GM19452 (cell line): ENCODE results near the gene KIAA1755.
"Not testable (repeated sequence)": the region's sequence is repeated elsewhere in the genome, so short reads cannot be mapped to it uniquely, and the experiment has no call there.

ENCODE experiments used
- ATAC-seq: cut with Tn5 transposase; IDR thresholded peaks from one replicate; pipeline ENCODE4 v1.9.1; 2021; ENCODE audit not compliant: unreplicated experiment

Gene KIAA1755

GRCh38 chr20:38267901-38268514 is 7.5 kb upstream of the KIAA1755 start:
- no peak for ATAC-seq

GRCh38 chr20:38267296-38267695 is 6.8 kb upstream of the KIAA1755 start:
- ATAC-seq, result no peak

DNA sequence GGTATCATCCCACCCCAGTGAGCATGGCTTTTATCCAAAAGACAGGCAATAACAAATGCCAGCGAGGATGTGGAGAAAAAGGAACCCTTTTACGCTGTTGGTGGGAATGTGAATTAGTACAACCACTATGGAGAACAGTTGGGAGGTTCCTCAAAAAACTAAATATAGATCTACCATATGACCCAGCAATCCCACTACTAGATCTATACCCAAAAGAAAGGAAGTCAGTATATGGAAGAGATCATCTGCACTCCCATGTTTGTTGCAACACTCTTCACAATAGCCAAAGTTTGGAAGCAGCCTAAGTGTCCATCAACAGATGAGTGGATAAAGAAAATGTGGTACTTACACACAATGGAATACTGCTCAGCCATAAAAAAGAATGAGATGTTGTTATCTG is 5.9 kb upstream of the KIAA1755 start:
- no peak for ATAC-seq

DNA sequence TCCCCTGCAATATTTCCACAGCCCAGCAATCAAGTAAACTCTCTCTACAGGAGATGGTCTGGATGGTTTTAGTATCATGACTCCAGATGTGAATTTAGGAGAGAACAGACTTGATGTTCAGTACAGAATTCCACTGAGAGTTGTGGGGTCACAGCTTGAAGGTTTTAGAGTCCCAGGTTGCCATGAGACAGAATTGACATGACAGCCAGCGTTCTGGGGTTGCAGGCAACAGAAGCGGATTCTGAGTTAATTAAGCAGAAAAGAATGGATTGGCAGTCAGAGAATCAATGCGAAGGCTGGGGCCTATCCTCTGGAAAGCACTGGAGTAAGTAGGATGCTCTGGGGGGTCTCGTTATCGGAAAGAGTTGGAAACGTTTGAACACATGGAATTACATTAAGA is 2.4 kb upstream of the KIAA1755 start:
- ATAC-seq, result no peak

- ATAC-seq, result no peak
Measured at GRCh38 chr20:38261054-38261390, 487 bp upstream of the KIAA1755 start.

- ATAC-seq, result no peak
Measured at GRCh38 chr20:38260025-38260377, 534 bp downstream of the KIAA1755 start.

GRCh38 chr20:38258545-38259215 is 1.9 kb downstream of the KIAA1755 start:
- no peak for ATAC-seq

GRCh38 chr20:38256966-38257365 is 3.6 kb downstream of the KIAA1755 start:
- no peak for ATAC-seq

- no peak for ATAC-seq
Measured at GRCh38 chr20:38256021-38256420, 4.5 kb downstream of the KIAA1755 start.

DNA sequence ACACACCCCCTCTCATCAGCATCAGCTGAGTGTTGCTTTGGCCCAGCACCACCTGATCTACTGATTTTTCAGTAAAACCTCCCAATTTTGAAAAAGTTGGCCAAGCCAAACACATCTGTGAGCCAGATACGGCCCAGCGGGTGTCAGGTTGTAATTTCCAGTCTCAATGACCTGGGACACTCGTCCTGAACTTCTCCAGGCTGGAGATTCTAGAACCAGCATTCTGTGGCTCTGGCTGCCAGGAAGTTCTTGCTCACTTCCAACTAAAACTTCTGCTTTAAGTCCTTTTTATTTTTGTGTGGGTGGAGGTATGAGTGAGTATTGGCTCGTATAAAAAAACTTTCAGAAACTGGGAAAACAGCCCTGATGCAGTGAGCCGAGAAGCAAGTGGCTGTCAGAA is 5.1 kb downstream of the KIAA1755 start:
- no peak for ATAC-seq

DNA sequence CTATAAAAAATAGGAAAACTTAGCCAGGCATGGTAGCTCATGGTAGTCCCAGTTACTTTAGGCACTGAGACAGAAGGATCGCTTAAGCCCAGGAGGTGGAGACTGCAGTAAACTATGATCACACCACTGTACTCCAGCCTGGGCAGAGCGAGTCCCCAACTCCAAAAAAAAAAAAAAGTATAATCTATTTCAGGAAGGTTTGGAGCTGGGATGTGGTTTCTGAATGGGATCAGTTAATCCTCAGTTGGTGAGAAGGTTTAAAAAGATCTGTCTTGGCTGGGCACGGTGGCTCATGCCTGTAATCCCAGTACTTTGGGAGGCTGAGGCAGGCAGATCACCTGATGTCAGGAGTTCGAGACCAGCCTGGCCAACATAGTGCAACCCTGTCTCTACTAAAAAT is 5.9 kb downstream of the KIAA1755 start:
- ATAC-seq, result not testable (repeated sequence)

DNA sequence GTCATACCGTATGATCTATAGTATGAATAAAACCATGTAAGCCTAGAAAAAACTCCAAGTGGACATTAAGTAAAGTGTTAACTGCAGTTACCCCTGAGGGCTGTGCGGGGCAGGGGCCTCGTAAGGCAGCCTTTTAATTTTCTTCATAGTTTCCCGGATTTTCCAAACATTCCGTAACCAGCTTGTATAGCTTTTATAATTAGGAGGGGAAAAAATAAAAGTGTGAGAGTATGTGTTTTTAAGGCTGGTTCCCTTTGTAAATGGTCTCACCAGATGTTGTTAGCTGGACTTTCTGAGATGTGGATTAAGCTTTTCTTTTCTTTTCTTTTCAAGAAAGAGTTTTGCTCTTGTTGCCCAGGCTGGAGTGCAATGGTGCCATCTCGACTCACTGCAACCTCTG is 7.0 kb downstream of the KIAA1755 start:
- no peak for ATAC-seq

DNA sequence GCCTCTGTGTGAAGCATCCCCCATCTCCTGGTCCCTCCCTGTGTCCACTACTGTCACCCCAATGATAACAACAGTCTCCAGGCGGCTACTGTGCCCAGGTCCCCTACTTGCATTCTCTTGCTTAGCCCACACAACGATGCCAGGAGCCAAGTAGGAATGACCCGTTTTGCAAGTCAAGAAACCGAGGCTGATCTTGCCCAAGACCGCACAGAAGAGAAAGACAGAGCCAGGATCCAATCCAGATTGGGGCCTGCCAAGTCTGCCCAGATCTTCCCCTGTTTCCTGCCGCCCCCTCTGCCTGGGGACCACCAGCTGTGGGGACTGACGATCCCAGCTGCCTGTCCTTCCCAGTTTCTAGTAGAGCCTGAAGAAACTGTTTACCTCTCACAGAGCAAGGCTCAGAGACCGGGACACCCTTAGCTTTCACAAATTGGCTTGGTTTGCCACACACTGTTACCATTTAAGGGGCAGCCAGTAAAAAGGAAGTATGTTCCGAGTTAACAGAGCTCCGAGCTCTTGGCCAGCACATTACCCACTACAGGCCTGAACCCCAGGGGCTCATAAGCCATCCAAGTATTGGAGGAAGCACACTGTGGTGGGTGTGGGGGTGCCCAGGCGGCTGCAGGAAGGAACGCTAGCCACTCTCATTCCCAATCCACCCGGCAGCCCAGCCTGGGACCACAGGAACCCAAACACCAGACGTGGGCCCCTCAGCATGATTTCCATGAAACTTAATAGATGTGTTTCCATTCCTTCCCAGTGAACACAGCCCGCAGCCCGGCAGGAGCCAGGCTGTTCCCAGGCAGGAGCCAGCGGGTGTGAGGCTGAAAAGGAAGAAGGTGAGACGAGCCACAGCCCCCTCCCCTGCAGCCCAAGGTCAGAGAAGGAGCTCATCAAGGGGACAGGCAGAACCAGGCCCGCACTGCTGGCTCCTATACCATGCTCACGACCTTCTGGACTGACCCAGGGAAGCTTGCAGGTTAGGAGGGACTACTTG is 7.9 kb downstream of the KIAA1755 start:
- no peak for ATAC-seq

DNA sequence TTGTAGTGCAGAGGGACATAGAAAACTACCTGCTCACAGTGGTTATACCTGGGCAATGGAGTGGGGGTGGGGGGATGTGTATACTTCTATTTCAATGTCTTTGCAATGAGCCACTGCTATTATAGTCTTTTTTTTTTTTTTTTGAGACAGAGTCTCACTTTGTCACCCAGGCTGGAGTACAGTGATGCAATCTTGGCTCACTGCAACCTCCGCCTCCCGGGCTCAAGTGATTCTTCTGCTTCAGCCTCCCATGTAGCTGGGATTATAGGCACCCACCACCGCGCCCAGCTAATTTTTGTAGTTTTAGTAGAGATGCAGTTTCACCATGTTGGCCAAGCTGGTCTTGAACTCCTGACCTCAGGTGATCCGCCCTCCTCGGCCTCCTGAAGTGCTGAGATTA is 9.1 kb downstream of the KIAA1755 start:
- not testable (repeated sequence) for ATAC-seq

DNA sequence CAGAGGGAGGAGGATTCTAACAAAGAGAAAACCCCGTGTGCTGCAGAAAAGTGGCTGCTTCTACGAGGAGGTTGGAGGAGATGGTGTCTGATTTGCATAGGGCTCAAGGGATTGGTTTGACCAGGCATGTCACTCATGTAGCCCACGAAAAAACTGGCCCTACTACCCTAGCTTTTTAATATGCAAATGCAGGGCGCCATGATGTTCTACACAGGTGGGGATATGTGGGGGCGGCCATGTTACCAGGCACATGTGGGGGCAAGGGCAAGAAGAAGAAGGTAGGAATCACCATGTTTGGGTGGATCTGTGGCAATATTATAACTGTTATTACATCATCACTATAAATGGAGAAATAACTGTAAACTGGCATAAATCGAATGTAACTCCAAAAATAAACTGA is 9.9 kb downstream of the KIAA1755 start:
- ATAC-seq, result no peak

DNA sequence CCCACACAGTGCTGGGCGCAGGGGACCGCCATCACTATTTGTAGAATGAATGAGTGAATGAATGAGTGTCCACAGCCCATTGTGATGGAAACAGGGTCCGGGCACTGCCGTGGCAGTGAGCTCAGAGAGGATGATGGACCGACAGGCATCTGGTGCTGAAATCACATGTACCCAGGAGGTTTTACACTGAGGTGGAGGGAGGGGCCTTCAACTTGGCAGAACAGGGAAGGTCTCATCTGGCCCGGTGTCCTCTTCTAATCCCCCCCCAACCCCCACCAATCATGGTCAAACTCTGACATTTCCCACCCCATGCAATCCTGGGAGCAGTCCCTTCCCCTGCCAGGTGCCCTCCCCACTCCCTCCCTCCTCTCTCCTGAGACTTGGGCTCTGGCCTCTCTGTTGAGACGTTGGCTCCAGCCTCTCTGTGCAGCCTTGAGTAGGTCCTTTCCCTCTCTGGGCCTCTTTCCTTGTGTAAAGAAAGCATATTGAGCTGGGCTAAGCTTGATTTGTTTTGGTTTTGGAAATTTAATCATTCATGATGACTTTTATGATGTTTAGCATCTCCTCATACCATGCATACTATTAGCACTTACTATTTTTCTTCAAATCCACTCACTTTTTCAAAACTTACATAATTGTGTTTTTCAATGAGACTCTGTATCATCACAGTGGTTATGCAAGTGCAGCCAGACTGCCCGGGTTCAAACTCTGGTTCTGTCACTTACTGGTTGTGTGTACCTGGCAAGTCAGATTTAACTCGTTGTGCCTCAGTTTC is 10.8 kb downstream of the KIAA1755 start:
- ATAC-seq, result no peak

DNA sequence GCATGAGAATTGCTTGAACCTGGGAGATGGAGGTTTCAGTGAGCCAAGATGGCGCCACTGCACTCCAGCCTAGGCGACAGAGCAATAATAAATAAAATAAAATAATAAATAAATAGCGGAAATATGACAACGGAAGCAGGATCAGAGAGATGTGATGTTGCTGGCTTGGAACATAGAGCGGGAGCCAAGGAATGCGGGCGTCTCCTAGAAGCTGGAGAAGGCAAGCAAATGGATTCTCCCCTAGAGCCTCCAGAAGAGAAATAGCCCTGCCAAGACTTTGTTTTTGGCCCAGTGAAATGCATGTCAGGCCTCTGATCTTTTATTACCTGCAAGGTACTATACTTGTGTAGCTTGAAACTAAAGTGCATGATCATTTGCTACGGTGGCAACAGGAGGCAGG is 12.4 kb downstream of the KIAA1755 start:
- ATAC-seq, result no peak

DNA sequence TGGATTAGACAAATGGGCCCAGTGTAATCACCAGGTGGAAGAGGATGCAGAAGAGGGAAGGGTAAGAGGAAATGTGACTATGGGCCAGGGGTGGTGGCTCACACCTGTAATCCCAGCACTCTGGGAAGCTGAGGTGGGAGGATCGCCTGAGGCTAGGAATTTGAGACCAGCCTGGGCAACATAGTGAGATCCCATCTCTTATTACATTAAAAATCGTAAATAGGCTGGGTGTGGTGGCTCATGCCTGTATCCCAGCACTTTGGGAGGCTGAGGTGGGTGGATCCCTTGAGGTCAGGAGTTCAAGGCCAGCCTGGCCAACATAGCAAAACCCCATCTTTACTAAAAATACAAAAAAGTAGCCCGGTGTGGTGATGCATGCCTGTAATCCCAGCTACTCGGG is 12.8 kb downstream of the KIAA1755 start:
- ATAC-seq, result not testable (repeated sequence)

DNA sequence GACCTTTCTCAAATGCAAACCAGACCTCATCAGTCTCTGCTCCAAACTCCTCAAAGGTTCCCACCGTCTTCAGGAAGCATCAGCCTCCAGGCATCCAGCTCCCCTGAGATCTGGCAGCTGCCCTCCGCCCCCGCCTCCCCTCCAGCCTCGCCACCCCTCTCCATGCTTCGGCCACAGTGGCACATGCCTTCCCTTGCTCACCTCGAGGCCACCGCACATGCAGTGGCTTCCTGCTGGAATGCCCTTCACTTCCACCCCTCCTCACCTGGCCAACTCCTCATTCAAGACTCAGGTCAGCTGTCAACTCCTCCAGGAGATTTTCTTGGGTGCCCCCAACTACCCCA is 13.4 kb downstream of the KIAA1755 start:
- no peak for ATAC-seq

GRCh38 chr20:38246357-38247165 is 14.0 kb downstream of the KIAA1755 start:
- no peak for ATAC-seq

GRCh38 chr20:38245753-38246152 is 14.8 kb downstream of the KIAA1755 start:
- no peak for ATAC-seq
